ENCODE data around the gene BTBD18. TPM values are rescaled to one million over a fixed set of nuclear protein-coding genes. Genes with fewer than 3 reads are reported as not detected.

BTBD18 gene
- total RNA-seq, 1 experiment from 2014 or later: not detected

GRCh38 chr11:57776577-57777210, 25.1 kb upstream of the BTBD18 start:
- peak; percentile 20 for DNase-seq (ENCODE audit: unreplicated experiment)
- TF ChIP-seq CTCF (IDR thresholded peaks at IDR 0.05; ENCODE audit: unreplicated experiment): no peak
- ChIA-PET POLR2A (interaction anchor here (1.4 to 11.9 kb wide), 6 partner anchors 11 to 35 kb away, joined by 4 to 285 read pairs (median 47); partner anchors contain the start of genes CTNND1 and SELENOH), CTCF (interaction anchor here (0.7 to 9.9 kb wide), 8 partner anchors 9 to 319 kb away, joined by 3 to 117 read pairs (median 4); partner anchors contain the start of genes BTBD18 and CTNND1)
- peaks cover 40% of the 10 kb centered on the region for H3K36me3 Mint-ChIP-seq (ENCODE audit: insufficient read depth, unreplicated experiment)
- H3K27me3 Mint-ChIP-seq (ENCODE audit: insufficient read depth, unreplicated experiment): no peaks in the 10 kb centered on the region
- intact Hi-C loops (cut with micrococcal nuclease): no loop called here
- H3K9me3 Mint-ChIP-seq (ENCODE audit: unreplicated experiment): no peaks in the 10 kb centered on the region
- H3K27ac Mint-ChIP-seq (ENCODE audit: low read depth, unreplicated experiment): peak overlapping the region; percentile 85
- no peak overlapping the region for H3K4me3 Mint-ChIP-seq (ENCODE audit: unreplicated experiment)
- H3K4me1 Mint-ChIP-seq (ENCODE audit: insufficient read depth, unreplicated experiment): peaks cover 64% of the 10 kb centered on the region
- no TSS peak for BruUV-seq (replicated peaks)

DNA sequence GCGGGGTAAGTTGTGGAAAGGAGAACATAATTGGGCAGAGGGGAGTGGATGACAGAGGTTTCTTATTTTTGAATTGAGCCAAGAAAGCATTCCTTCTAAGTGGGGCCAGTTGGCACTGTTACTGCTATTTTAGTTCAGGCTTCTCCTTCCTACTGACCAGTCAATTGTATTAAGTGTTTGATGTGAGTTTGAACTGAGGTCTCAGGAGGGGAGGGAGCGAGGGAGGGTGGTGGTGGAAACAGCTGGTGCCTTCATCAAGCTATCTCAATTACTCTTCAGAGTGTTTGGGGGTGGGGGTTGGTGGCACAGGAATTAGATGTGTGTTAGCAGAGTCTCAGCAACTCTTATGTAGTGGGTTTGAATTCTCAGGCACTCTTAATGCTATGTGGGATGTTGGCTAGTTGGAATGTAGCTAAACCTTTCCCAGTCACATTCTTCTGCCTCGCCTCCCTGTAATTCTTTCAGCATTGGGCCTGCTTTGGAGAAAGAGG, 24.5 kb upstream of the BTBD18 start:
- ChIA-PET CTCF (interaction anchor here (0.7 to 9.9 kb wide), 7 partner anchors 8 to 318 kb away, joined by 3 to 117 read pairs (median 3); partner anchors contain the start of gene CTNND1), POLR2A (interaction anchor here (1.4 to 11.9 kb wide), 5 partner anchors 12 to 28 kb away, joined by 4 to 285 read pairs (median 60); partner anchors contain the start of gene CTNND1)
- Mint-ChIP-seq H3K4me3 (ENCODE audit: unreplicated experiment) (no peak overlapping the region), H3K27me3 (ENCODE audit: insufficient read depth, unreplicated experiment) (no peaks in the 10 kb centered on the region), H3K4me1 (ENCODE audit: insufficient read depth, unreplicated experiment) (peaks cover 64% of the 10 kb centered on the region), H3K36me3 (ENCODE audit: insufficient read depth, unreplicated experiment) (peaks cover 34% of the 10 kb centered on the region), H3K27ac (ENCODE audit: low read depth, unreplicated experiment) (peak overlapping the region; percentile 85), H3K9me3 (ENCODE audit: unreplicated experiment) (no peaks in the 10 kb centered on the region)
- no TSS peak for BruUV-seq (replicated peaks)
- TF ChIP-seq CTCF (IDR thresholded peaks at IDR 0.05; ENCODE audit: unreplicated experiment): no peak
- DNase-seq (ENCODE audit: unreplicated experiment): no peak
- intact Hi-C loops (cut with micrococcal nuclease): no loop called here

GRCh38 chr11:57775491-57775890, 23.9 kb upstream of the BTBD18 start:
- ChIA-PET POLR2A (interaction anchor here (5.6 to 11.9 kb wide), 2 partner anchors 12 to 13 kb away, joined by 80 to 285 read pairs; partner anchors contain the start of gene CTNND1), CTCF (interaction anchor here (0.6 to 9.9 kb wide), 5 partner anchors 12 to 62 kb away, joined by 3 to 117 read pairs (median 3); partner anchors contain the start of genes BTBD18 and CTNND1)
- no peak for DNase-seq (ENCODE audit: unreplicated experiment)
- no peak for TF ChIP-seq CTCF (IDR thresholded peaks at IDR 0.05; ENCODE audit: unreplicated experiment)
- peaks cover 67% of the 10 kb centered on the region for H3K4me1 Mint-ChIP-seq (ENCODE audit: insufficient read depth, unreplicated experiment)
- intact Hi-C loops (cut with micrococcal nuclease): no loop called here
- no TSS peak for BruUV-seq (replicated peaks)
- H3K36me3 Mint-ChIP-seq (ENCODE audit: insufficient read depth, unreplicated experiment): peaks cover 29% of the 10 kb centered on the region
- H3K27ac Mint-ChIP-seq (ENCODE audit: low read depth, unreplicated experiment): peak overlapping the region; percentile 64
- H3K27me3 Mint-ChIP-seq (ENCODE audit: insufficient read depth, unreplicated experiment): no peaks in the 10 kb centered on the region
- no peak overlapping the region for H3K4me3 Mint-ChIP-seq (ENCODE audit: unreplicated experiment)
- no peaks in the 10 kb centered on the region for H3K9me3 Mint-ChIP-seq (ENCODE audit: unreplicated experiment)

- ChIA-PET POLR2A (interaction anchor here (0.6 to 11.9 kb wide), 2 partner anchors 10 to 15 kb away, joined by 3 to 285 read pairs; partner anchors contain the start of gene CTNND1), CTCF (interaction anchor here (0.7 to 9.9 kb wide), 3 partner anchors 9 to 27 kb away, joined by 3 to 117 read pairs (median 10); partner anchors contain the start of genes BTBD18 and CTNND1)
- intact Hi-C loops (cut with micrococcal nuclease): no loop called here
- H3K4me3 Mint-ChIP-seq (ENCODE audit: unreplicated experiment): peak overlapping the region; percentile 28
- BruUV-seq (replicated peaks): no TSS peak
- no peaks in the 10 kb centered on the region for H3K9me3 Mint-ChIP-seq (ENCODE audit: unreplicated experiment)
- TF ChIP-seq CTCF (IDR thresholded peaks at IDR 0.05; ENCODE audit: unreplicated experiment): no peak
- peaks cover 59% of the 10 kb centered on the region for H3K4me1 Mint-ChIP-seq (ENCODE audit: insufficient read depth, unreplicated experiment)
- DNase-seq (ENCODE audit: unreplicated experiment): peak; percentile 20
- peaks cover 29% of the 10 kb centered on the region for H3K36me3 Mint-ChIP-seq (ENCODE audit: insufficient read depth, unreplicated experiment)
- peak overlapping the region; percentile 81 for H3K27ac Mint-ChIP-seq (ENCODE audit: low read depth, unreplicated experiment)
- no peaks in the 10 kb centered on the region for H3K27me3 Mint-ChIP-seq (ENCODE audit: insufficient read depth, unreplicated experiment)
Observed at GRCh38 chr11:57773026-57773598, 21.5 kb upstream of the BTBD18 start.
